Measurements from ENCODE around the gene WDR86. TPM values are rescaled to one million over a fixed set of nuclear protein-coding genes. Genes with fewer than 3 reads are reported as not detected.

The WDR86 gene
- total RNA-seq, 1 experiment from 2014 or later = 8.1 TPM

- no peak overlapping the region for H4K5ac ChIP-seq (ENCODE audit: insufficient read length, low read depth, low read length)
- no peak overlapping the region for H3K56ac ChIP-seq (ENCODE audit: insufficient read length, low read depth, low read length)
- no peak overlapping the region for H2AK5ac ChIP-seq (ENCODE audit: insufficient read length, low read length)
- H2BK12ac ChIP-seq (ENCODE audit: insufficient read length, low read depth, low read length) = no peak overlapping the region
- Mint-ChIP-seq H3K27ac (peak overlapping the region in 1 of 3 experiments; percentile 20; a peak in 2 of 7 replicates), H3K4me1 (peaks cover 3 to 29% of the 10 kb centered on the region in 2 experiments), H3K4me3 (no peak overlapping the region), H3K9me3 (no peaks in the 10 kb centered on the region), H3K36me3 (ENCODE audit: insufficient read depth in 1 of 3, low read depth in 3 of 3) (peaks cover 0 to 2% (median 0%) of the 10 kb centered on the region in 3 experiments; a peak in 1 of 7 replicates), H3K27me3 (ENCODE audit: low read depth) (peaks cover 6% of the 10 kb centered on the region)
- H4K91ac ChIP-seq (ENCODE audit: insufficient read length, low read depth, low read length) = no peak overlapping the region
- no peak overlapping the region for H3K4ac ChIP-seq (ENCODE audit: low read depth, low read length)
- no peak for DNase-seq
- no peak overlapping the region for H3K18ac ChIP-seq (ENCODE audit: insufficient read length, low read depth, low read length)
- H3K9ac ChIP-seq (ENCODE audit: extremely low read depth, insufficient read length, low read length) = no peak overlapping the region
- no CpG with 5 or more reads among the region's 24 CpGs for WGBS (ENCODE audit: extremely low coverage, insufficient read length, low lambda C conversion rate)
- no peak overlapping the region for H2BK120ac ChIP-seq (ENCODE audit: low read depth, low read length, poor library complexity, severe bottlenecking)
- H3K14ac ChIP-seq (ENCODE audit: insufficient read depth, low read length) = no peak overlapping the region; the same call in 1 of the 2 replicates
- no peaks in the 10 kb centered on the region for H3K4me1 ChIP-seq (ENCODE audit: insufficient read depth, low read length)
- H2AFZ ChIP-seq (ENCODE audit: low read length) = no peak overlapping the region
- no peak overlapping the region for H2BK15ac ChIP-seq (ENCODE audit: low read depth, low read length)
- no peak overlapping the region for H4K8ac ChIP-seq (replicated peaks; ENCODE audit: insufficient read length, low read depth, low read length)
- H3K79me2 ChIP-seq (ENCODE audit: insufficient read depth, low read length) = no peaks in the 10 kb centered on the region
- no peaks in the 10 kb centered on the region for H3K9me3 ChIP-seq (ENCODE audit: control insufficient read depth, low read depth, low read length)
- H3K23ac ChIP-seq (ENCODE audit: insufficient read length, low read depth, low read length) = no peak overlapping the region
- H4K20me1 ChIP-seq (ENCODE audit: control insufficient read depth, insufficient read depth, insufficient read length) = no peaks in the 10 kb centered on the region
- no peak overlapping the region for H3K27ac ChIP-seq (ENCODE audit: insufficient read length, low read depth, low read length)
- H3K27me3 ChIP-seq (ENCODE audit: insufficient read depth, low read length) = no peaks in the 10 kb centered on the region
- H3K23me2 ChIP-seq (ENCODE audit: insufficient read length, low read depth, low read length, poor library complexity, severe bottlenecking) = no peaks in the 10 kb centered on the region
- no peak overlapping the region for H3K4me2 ChIP-seq (ENCODE audit: insufficient read depth, insufficient read length, low read length)
- no peaks in the 10 kb centered on the region for H3K79me1 ChIP-seq (ENCODE audit: insufficient read depth, low read depth, low read length, poor library complexity, severe bottlenecking)
- no peak overlapping the region for H2BK20ac ChIP-seq (ENCODE audit: low read depth, low read length, poor library complexity, severe bottlenecking)
- no peak overlapping the region for H3T11ph ChIP-seq (ENCODE audit: low read length)
- no peak overlapping the region for H2BK5ac ChIP-seq (ENCODE audit: insufficient read length, low read length)
- TF ChIP-seq CTCF (conservative IDR thresholded peaks at IDR 0.05) = no peak
Measured at GRCh38 chr7:151389768-151390597, 19.9 kb downstream of the WDR86 start.
